LNCAP (cell line): ENCODE data around the gene KRTAP20-3.

Source experiments
- CTCF ChIP-seq: fragments of 450-650 bp; IDR thresholded peaks from 2 replicates; pipeline ENCODE4 v1.5.1; 2017; ENCODE audit warnings: mild to moderate bottlenecking

KRTAP20-3 gene

DNA sequence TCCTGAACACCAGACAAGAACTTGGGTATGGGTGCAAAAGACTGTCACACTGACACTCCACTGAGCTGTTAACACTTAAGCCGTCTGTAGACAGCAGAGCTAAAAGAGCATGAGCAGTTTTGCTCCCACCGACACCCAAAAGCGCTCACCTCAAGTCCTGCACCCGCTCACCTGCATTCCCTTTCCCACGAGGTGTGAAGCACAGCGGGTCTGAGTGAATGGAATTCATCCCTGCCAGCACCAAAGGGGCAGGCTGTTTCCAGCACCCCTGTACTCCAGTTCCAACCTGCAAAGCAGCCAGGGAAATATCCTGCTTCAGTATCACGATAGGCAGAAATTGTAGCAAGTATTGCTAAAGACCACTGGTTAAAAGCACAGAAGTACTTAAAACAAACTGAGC lies 47.2 kb downstream of the KRTAP20-3 start:
- TF ChIP-seq CTCF: no peak
